HG02623 (cell line): ENCODE data around the gene CCDC187.
"Not testable (repeated sequence)": the region's sequence is repeated elsewhere in the genome, so short reads cannot be mapped to it uniquely, and the experiment has no call there.

Source experiments
- ATAC-seq: cut with Tn5 transposase; IDR thresholded peaks from one replicate; pipeline ENCODE4 v1.9.1; 2021; ENCODE audit warnings: moderate library complexity; ENCODE audit not compliant: unreplicated experiment

CCDC187 gene

DNA sequence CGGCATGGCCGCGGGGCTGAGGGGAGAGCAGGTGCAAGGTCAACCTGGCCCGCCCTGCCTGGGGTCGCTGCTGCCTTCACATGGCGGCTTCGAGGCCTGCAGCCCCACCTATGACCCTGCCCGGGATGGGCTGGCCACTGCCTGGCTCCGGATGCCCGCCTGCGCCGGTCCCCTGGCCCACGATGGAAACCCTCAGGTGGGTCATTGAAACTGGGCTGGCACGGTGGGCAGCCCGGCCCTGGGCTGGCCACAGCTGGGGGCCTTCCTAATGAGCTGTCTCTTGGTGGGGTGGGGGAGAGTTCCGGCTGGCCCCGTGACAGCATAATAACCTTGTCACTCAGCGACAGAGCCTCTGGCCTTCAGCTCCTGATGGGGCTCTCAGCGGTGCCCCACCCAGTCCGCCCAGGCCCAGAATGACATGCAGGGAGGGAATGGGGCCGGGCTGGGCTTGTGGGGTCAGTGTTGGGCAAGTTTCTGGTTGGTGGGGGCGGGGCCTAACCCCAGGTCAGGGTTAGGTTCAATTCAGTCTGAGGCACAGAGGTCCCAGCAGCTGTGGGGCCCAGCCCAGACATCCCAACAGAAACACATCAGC, at the start of gene CCDC187:
Gene CCDC187, minus strand, starts transcription at position 270 of the 592 bp plus-strand sequence. Its CDS starts 264 bp downstream, at position 6.
- ATAC-seq, result no peak

DNA sequence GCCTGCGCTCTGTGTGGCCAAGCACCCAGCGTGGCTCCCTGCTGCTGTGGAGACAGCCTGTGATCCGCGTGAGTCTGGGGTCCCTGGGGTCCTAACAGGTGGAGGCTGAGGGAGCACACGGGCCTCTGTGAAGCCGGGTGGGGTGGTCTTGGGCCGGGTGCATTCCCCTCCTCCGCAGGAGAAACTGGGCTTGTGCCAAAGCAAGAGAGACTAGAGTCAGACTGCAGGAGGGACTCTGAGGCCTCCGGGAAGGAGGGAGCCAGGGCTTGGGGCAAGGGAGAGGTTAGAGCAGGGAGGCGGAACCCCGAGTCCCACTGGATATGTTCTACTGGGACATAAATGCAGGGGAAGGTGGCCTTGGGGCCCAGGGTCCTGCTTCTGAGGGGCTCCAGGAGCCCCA, 49.2 kb upstream of the CCDC187 start:
- ATAC-seq, result no peak

DNA sequence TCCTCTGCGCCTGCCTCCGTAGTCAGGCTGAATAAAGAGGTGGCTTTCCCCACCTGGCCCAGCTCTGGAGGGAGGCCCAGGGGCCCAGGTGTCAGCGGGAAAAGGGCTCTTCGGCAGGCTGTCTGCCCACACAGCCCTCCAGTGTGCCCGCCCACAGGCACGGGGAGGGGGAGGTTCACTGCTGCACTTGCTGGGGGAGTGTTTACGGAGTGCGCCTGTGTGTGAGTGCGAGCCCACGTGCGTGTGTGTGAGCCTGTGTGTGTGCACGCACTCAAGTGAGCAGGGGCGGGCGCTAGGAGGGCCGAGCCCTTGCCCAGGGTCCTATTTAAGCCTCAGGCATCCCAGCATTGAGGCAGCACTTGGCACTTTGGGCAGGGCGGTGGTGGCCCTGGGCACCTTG, 48.8 kb upstream of the CCDC187 start:
- ATAC-seq, result no peak

DNA sequence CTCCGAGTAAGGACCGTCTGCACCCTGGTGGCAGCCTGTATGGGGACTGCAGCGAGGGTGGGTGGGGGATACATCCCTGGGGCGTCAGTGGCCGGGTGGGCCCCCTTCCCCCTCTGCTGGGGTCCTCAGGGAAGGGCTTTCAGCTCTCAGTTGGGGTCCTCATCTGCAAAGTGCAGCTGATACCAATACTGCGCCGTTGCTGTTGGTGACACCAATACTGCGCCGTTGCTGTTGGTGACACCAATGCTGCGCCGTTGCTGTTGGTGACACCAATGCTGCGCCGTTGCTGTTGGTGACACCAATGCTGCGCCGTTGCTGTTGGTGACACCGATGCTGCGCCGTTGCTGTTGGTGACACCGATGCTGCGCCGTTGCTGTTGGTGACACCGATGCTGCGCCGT, 48.0 kb upstream of the CCDC187 start:
- not testable (repeated sequence) for ATAC-seq

DNA sequence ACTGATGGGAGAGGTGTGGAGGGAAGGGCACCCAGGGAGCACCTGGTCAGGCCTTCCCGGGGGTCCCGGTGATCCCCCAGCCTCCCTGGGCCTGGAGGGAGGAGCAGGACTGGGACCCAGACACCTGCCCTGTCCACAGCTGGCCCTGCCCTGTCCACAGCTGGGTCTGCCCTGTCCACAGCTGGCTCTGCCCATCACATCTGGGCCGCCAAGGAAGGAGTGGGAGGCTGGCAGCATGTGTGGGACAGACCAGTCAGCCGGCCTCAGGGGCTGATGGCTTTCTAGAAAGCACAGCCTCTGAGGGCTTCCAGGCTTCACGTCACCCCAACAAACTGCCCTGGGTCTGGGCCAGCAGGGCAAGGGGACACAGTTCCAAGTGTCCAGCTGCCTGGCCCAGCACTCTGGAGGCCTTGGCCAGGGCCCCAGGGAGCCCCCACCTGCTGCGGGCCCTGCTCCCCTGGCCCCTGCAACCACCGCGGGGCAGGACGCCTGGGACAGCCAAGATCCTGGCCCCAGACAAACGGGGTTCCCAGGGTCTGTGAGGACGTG, 47.4 kb upstream of the CCDC187 start:
- no peak for ATAC-seq

DNA sequence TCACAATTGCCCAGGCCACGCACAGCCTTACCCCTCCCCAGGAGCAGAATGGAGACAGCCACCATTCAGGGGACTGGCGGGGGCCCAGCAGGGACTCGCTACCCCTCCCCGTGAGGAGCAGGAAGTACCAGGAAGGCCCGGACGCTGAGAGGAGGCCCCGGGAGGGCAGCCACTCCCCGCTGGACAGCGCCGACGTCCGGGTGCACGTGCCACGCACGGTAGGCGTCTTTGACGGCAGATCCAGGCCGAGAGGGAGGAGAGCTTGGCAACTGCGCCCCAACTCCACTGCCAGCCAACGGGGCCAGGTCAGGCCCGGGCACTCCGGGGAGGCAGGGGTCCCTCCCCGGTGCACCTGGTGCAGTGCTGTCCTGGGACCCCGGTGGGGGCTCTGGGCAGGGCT, 45.7 kb upstream of the CCDC187 start:
- ATAC-seq, result no peak

DNA sequence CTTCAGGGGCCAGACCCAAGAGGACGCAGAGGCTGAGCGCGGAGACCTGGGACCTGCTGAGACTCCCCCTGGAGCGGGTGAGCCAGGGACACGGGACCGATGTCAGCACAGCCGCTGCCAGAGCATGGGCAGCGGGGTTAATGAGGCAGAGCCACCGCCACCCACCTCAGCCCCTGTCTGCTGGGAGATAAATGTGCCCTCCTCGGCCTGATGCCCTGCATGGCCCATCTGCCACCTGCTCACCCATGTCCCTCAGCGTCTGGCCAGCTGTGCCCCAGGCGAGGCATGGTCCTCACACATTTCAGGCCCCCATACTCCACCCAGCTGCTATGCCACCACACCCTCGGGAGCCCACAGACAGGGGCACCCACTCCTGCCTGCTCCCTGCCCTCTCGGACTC, 44.8 kb upstream of the CCDC187 start:
- ATAC-seq, result no peak

DNA sequence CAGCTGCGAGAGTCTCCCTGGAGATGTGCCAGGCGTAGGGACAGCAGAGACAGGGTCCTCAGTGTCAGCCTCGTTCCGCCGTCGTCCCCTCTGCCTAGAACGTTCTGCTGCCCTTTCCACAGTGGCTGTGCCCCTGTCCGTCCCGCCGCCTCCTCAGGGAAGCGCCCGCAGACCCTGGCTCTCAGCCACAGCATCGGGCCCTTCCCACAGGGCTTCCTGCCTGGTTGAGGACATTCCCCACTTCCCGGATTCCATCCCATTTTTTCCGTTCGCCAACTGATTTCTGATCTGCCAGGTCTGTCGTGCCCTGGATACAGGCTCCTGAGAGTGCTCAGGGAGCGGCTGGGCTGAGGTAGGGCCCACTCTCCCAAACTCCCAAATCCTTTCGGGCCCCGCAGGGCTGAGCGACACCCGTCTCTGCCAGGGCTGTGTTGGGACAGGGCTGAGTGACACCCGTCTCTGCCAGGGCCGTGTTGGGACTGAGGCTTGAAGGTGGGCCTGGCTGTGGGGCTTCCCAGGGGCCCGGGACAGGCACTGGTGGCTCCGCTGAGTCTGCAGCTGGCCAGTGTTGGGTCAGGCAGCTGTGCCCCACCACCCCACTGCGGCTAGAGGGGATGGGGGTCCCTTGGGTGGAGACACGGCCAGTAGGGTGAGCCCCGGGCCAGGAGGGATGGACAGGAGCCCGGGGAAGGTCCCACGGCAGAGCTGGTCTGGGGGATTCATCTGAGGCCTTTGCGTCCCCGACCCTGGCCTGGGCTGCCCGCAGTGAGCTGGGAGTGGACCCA, 43.8 kb upstream of the CCDC187 start:
- no peak for ATAC-seq

DNA sequence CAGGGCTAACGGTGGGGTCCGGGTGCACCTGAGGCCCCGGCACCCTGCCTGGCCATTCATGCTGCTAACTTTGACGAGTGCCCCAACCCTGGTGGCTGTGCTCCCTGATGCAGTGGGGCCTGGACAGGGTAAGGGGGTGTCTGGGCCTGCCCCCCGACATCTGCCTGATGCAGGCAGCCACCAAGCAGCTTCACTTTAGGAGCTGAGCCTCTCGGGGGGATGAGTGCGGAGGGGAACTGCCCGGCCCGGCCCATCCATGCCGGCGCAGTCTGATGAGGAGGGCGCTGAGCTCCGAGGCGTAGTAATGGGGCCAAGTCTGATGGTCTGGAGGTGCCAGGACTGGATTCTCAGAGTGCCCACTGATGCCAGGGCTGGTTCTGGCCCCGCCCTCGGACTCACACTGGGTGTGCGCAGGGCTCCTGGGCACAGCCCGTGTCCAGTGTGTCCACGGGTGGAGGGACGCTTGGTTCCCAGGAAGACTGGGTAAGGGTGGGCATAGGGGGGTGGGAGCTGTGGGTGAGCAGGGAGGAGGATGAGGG, 43.1 kb upstream of the CCDC187 start:
- no peak for ATAC-seq

DNA sequence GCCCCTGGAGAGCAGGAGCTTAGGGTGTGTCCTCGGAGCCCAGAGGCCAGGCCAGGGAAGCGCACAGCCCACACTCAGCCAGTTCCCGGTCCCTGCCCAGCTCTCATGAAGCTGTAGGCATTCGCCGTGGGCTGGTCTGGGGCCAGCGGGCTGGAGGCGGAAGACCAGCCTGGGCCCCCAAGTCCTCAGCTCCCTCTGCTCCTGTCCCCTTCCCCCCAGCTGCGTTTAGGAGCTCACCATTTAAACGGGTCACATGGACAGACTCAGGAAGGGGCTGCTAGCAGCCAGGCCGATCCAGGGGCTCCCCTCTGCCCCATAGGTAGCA, 42.2 kb upstream of the CCDC187 start:
- no peak for ATAC-seq

DNA sequence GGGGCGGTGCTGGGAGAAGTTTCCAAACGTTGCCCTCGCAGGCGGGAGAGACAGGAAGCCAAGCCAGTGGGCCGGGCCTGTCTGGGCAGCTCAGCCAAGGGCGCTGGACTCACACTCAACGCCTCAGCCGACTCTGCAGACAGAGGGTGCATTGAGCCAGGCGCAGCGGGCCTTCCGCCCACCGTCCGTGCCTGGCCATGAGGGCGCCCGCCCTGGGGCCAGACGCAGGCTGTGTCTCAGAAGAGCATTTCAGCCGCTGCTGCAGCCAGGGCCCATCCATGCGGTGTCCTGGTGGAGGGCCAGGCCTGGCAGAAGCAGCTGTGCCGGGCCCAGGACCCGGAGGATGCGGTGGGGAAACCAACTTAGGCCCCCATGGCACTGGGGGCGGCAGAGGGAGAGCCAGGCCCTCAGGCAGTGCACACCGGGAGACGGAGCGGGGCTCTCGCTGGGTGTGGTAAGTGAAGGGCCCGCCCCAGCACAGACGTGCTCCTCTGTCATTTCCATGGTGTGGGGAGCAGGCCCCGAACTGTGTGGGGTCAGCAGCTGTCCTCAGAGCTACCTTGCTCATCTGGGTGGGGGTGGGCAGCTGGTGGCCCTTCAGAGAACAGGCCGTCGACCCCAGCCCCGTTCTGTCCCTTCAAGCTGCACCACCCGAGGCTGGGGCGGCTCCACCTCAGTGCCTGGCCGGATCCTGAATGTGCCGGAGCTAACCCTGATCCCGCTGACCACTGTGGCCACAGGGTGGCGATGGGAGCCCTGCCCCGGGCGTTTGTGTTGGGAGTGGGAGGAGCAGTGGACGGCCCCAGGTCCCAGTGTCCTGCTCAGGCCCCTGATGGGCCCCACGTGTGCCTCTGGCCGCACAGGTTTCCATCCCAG, 41.6 kb upstream of the CCDC187 start:
- no peak for ATAC-seq

DNA sequence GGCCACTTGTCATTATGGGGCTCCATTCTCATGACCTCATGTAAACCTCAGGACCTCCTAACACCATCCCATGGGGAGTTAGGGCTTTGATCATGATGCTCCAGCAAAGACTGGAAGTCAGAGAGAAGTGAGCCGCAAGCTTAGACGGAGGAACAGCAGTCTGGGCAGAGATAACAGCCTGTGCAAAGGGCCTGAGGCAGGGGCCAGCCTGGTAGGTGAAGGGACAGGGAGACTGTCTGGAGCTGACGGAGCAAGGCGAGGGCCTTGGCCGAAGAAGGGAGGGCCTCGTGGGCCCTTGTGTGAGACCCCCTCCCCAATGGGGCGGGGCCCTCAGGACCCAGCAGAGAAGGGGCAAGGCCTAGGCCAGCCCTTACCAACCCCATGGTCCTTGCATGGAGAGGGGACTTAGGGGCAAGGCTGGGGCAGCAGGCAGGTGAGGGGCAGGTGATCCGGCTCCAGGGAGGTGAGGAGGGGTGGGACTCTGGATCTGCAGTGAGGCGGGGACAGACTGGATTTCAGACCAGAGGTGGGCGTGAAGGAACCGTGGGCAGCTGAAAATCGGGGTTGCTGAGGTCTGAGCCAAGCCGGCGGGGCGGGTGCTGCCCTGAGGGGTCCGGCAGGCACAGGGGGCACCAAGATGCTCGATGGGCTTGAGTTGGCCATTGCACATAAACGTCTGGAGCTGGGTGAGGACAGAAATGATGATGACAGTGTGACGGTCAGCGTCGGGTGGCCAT, 40.8 kb upstream of the CCDC187 start:
- ATAC-seq, result no peak

DNA sequence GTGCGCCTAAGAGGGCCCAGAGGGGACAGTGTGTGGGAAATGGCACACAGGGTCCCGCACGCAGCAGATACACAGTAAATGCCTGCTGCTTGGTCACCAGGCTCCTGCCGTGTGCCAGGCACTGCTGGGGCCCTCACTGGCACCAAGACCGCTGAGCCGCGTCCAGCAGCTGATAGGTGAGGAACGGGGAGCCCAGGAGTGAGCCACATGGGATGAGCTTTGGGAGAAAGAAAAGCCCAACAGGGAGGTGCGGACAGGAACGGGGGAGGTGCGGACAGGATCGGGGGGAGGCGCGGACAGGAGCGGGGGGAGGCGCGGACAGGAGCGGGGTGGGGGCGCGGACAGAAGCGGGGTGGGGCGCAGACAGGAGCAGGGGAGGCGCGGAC, 40.0 kb upstream of the CCDC187 start:
- ATAC-seq, result no peak

DNA sequence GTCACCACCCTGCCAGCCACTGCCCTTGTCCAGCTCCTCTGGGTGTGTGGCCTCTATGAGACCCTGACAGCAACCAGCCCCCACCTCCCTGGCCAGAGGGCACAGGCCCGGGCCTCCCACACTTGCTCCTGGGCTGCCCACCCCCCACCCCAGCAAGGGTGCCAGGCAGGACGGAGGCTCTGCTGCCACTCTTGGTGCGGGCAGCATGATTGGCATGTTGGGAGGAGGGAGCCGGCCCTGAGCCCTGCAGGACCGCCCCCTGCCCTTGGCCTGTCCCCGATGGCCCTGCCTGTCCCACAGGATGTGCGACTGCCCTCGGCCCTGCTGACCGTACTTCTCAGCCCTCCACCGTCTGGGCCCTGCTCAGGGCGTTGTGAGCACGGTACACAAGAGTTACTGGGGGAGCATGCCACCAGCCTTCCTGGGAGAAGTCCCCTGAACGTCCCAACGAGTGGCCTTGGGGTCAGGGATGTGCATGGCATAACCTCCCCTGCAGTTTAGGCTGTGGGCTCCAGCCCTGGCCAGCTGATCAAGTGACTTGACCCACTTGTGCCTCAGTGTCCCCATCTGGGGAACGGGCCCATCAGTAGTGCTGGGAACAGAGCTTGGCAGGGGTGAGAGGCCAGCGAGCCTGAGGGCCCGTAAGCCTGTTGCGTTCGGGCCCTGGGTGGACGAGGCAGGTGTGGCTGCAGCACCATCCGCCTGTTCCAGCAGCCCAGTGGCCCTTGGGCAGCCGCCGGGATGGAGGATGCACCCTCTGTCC, 39.4 kb upstream of the CCDC187 start:
- no peak for ATAC-seq

DNA sequence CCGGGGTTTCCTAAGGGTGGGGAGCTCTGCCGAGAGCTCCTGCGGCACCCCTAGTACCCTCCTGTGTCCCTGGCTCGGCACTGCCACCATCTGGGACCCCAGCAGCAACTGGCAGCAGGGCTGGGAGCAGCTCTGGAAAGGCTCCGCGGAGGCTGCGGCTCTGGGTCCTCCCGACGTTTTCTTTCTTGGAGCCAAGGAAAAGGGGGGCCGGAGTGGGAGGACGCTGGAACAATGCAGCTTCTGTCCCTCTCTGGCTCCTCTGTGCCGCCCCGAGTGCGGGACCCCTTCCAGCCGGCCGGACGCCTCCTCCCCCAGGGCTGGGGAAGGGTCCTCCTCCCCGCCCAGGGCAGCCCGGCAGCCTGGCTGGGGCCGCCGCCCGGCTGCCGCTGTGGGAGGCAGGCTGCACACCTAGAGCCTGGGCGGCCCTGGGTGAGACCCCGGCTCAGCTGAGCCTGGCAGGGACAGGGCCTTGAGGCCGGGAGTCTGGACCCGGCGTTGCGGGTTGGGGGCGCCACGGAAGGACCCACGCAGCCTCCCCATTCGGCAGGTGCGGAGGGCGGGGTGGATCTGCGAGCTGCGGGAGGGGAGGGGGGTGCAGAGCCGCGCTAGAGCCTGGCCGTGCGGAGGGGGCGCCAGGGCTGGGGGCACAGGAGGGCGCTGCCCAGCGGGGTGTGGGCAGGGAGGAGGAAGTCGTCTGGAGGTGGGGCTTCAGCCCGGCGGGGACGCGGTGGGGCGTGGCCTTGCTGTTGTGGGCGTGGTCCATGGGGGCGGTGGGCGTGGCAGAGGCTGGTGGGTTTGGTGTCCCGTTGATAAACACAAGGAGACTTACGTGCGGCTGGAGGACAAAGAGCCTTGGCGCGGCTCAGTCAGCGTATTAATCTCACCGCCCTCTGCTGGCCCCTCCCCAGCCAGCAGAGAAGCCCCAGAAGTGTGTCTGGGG, 38.6 kb upstream of the CCDC187 start:
- no peak for ATAC-seq

DNA sequence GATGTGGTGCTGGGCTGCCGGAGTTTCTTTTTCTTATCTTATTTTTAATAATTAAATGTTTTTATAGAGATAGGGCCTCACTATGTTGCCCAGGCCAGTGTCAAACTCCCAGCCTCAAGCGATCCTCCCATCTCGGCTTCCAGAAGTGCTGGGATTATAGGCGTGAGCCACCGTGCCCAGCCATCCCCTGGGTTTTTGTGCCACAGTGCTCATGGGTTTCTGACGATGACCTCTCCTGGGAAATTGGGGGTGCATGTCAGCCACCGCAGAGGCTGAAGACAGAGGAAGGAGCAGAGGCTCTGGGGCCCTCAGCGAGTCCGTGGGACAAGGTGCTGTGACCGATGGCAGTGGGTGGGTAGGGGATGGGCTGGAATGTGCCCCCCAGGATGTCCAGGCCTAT, 37.9 kb upstream of the CCDC187 start:
- no peak for ATAC-seq

DNA sequence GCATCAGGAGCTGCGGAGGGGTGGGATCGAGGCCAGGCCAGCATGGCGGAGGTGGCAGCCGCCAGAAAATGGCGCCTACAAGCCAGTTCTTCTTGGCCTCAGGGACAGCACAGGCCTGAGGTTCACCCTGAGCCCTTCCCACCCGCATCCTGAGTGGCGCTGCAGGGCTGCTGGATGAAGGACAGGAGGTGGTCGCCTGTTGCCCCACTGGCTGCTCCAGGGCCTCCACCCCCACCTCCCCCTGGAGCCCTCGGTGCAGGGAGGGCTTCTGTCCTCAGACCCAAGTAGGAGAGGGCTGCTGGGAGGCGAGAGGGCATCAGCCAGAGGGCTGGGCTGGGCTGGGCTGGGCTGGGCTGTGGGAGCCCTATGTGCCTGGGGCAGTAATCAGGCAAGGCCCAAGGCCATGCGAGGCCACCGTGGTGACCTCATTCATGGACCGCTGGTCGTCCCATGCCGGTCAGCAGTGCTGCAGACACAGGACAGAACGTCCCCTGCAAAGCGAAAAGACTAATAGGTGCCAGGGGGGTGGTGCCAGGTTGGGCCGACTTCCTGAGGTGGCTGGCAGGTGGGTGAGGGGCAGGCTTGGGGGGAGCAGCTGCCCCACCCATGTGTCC, 37.3 kb upstream of the CCDC187 start:
- no peak for ATAC-seq

DNA sequence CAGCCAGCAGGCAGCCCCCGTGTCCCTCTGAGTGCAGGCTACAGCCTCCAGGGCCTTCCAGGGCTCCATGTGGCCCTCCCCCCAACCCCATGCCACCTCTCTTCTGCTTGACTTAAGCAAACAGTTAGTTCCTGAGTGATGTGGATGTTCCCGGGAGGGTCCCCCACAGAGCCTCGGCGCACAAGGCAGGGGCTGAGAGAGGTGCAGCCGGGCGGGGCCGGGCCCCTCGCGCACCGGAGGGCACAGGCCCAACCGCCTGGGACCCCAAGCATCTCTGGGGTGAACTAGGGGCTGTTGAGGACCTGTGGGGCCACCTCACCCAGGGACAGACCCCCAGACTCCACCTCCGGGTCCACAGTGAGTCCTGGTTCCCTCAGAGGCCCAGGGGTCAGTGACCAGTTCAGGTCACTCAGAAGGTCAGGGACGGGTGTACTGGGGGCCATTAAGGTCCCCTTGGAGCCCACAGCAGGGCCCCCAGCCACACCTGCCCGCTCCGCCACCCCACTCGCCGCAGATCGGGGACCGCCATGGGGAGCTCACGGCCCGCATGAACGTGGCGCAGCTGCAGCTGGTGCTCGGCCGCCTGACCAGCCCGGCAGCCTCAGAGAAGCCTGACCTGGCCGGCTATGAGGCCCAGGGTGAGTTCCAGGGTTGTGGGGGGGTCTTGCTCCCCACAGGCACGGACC, 36.6 kb upstream of the CCDC187 start:
- no peak for ATAC-seq
